Measurements from ENCODE around the gene LPO.

DNA sequence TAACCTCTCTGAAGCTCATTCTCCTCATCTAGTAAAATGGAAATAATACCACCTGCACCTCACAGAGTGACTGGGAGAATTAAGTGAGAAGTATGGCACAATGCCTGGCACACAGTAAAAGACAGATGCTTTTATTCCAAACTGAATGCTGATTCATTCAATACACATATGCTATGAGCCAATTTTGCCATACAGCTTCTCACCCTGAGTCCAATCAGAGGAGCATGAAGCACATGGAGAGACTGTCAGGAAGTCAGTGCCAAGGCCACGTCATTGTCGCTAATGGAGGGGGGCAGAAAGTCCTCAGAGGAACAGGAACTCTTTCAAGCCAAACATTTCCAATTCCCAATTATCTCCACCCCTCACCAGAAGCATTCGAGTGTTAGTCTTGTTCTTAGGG, 30.9 kb upstream of the LPO start:
- TF ChIP-seq CTCF (IDR thresholded peaks at IDR 0.05; ENCODE audit: low read depth, low read length, poor library complexity, severe bottlenecking) (no peak), EZH2phosphoT487 (IDR thresholded peaks at IDR 0.05; ENCODE audit: borderline replicate concordance, low read length) (no peak)
